ENCODE data around the gene ANK3. TPM values are rescaled to one million over a fixed set of nuclear protein-coding genes. Genes with fewer than 3 reads are reported as not detected.

Gene ANK3
- total RNA-seq, 1 experiment from 2014 or later, result 6.7 TPM

GRCh38 chr10:60082341-60082740, 307.3 kb downstream of the ANK3 start:
- TF ChIP-seq CTCF (IDR thresholded peaks at IDR 0.05; ENCODE audit: unreplicated experiment), result no peak
- intact Hi-C loops (cut with micrococcal nuclease), result no loop called here

GRCh38 chr10:60073781-60074656, 315.7 kb downstream of the ANK3 start:
- no peaks in the 10 kb centered on the region for H3K36me3 Mint-ChIP-seq (ENCODE audit: insufficient read depth, unreplicated experiment)
- H3K9me3 Mint-ChIP-seq (ENCODE audit: unreplicated experiment), result no peaks in the 10 kb centered on the region
- no peaks in the 10 kb centered on the region for H3K4me1 Mint-ChIP-seq (ENCODE audit: insufficient read depth, unreplicated experiment)
- POLR2A ChIA-PET, result no interaction called here
- intact Hi-C loops (cut with micrococcal nuclease), result no loop called here
- CTCF ChIA-PET, result interaction anchor here (1.1 kb wide), 1 partner anchor 243 kb away, joined by 3 read pairs; no protein-coding TSS in a partner anchor
- DNase-seq (ENCODE audit: unreplicated experiment), result no peak
- no TSS peak for BruUV-seq (replicated peaks)
- H3K27me3 Mint-ChIP-seq (ENCODE audit: insufficient read depth, unreplicated experiment), result no peaks in the 10 kb centered on the region
- H3K4me3 Mint-ChIP-seq (ENCODE audit: unreplicated experiment), result no peak overlapping the region
- H3K27ac Mint-ChIP-seq (ENCODE audit: low read depth, unreplicated experiment), result no peak overlapping the region
- TF ChIP-seq CTCF (IDR thresholded peaks at IDR 0.05; ENCODE audit: unreplicated experiment), result no peak

More at GRCh38 chr10:60082341-60082740, 307.3 kb downstream of the ANK3 start:
- CTCF ChIA-PET, result interaction anchor here (0.6 kb wide), 1 partner anchor 76 kb away, joined by 3 read pairs; no protein-coding TSS in a partner anchor
- no TSS peak for BruUV-seq (replicated peaks)
- Mint-ChIP-seq H3K4me3 (ENCODE audit: unreplicated experiment) (no peak overlapping the region), H3K27ac (ENCODE audit: low read depth, unreplicated experiment) (no peak overlapping the region), H3K27me3 (ENCODE audit: insufficient read depth, unreplicated experiment) (no peaks in the 10 kb centered on the region), H3K9me3 (ENCODE audit: unreplicated experiment) (no peaks in the 10 kb centered on the region), H3K36me3 (ENCODE audit: insufficient read depth, unreplicated experiment) (peaks cover 13% of the 10 kb centered on the region), H3K4me1 (ENCODE audit: insufficient read depth, unreplicated experiment) (no peaks in the 10 kb centered on the region)
- DNase-seq (ENCODE audit: unreplicated experiment), result no peak
- POLR2A ChIA-PET, result interaction anchor here (0.5 kb wide), 1 partner anchor 1978 kb away, joined by 3 read pairs; no protein-coding TSS in a partner anchor

- H3K4me3 Mint-ChIP-seq (ENCODE audit: unreplicated experiment), result no peak overlapping the region
- ChIA-PET POLR2A (interaction anchor here (0.6 kb wide), 1 partner anchor 63 kb away, joined by 3 read pairs; no protein-coding TSS in a partner anchor), CTCF (interaction anchor here (1.1 kb wide), 1 partner anchor 243 kb away, joined by 3 read pairs; no protein-coding TSS in a partner anchor)
- no peak overlapping the region for H3K27ac Mint-ChIP-seq (ENCODE audit: low read depth, unreplicated experiment)
- BruUV-seq (replicated peaks), result no TSS peak
- H3K4me1 Mint-ChIP-seq (ENCODE audit: insufficient read depth, unreplicated experiment), result no peaks in the 10 kb centered on the region
- H3K27me3 Mint-ChIP-seq (ENCODE audit: insufficient read depth, unreplicated experiment), result no peaks in the 10 kb centered on the region
- intact Hi-C loops (cut with micrococcal nuclease), result no loop called here
- H3K9me3 Mint-ChIP-seq (ENCODE audit: unreplicated experiment), result no peaks in the 10 kb centered on the region
- TF ChIP-seq CTCF (IDR thresholded peaks at IDR 0.05; ENCODE audit: unreplicated experiment), result no peak
- no peaks in the 10 kb centered on the region for H3K36me3 Mint-ChIP-seq (ENCODE audit: insufficient read depth, unreplicated experiment)
- DNase-seq (ENCODE audit: unreplicated experiment), result no peak
Observed at GRCh38 chr10:60073397-60073780, 316.3 kb downstream of the ANK3 start.

GRCh38 chr10:60069311-60069710, 320.4 kb downstream of the ANK3 start:
- H3K27me3 Mint-ChIP-seq (ENCODE audit: insufficient read depth, unreplicated experiment), result no peaks in the 10 kb centered on the region
- CTCF ChIA-PET, result no interaction called here
- no peaks in the 10 kb centered on the region for H3K36me3 Mint-ChIP-seq (ENCODE audit: insufficient read depth, unreplicated experiment)
- H3K4me3 Mint-ChIP-seq (ENCODE audit: unreplicated experiment), result no peak overlapping the region
- BruUV-seq (replicated peaks), result no TSS peak
- H3K4me1 Mint-ChIP-seq (ENCODE audit: insufficient read depth, unreplicated experiment), result no peaks in the 10 kb centered on the region
- DNase-seq (ENCODE audit: unreplicated experiment), result no peak
- POLR2A ChIA-PET, result interaction anchor here (0.7 kb wide), 1 partner anchor 14 kb away, joined by 3 read pairs; no protein-coding TSS in a partner anchor
- TF ChIP-seq CTCF (IDR thresholded peaks at IDR 0.05; ENCODE audit: unreplicated experiment), result no peak
- no peak overlapping the region for H3K27ac Mint-ChIP-seq (ENCODE audit: low read depth, unreplicated experiment)
- H3K9me3 Mint-ChIP-seq (ENCODE audit: unreplicated experiment), result no peaks in the 10 kb centered on the region
- intact Hi-C loops (cut with micrococcal nuclease), result no loop called here

Measured in MCF 10A (cell line).